ENCODE measurements around the gene MRPL14.

DNA sequence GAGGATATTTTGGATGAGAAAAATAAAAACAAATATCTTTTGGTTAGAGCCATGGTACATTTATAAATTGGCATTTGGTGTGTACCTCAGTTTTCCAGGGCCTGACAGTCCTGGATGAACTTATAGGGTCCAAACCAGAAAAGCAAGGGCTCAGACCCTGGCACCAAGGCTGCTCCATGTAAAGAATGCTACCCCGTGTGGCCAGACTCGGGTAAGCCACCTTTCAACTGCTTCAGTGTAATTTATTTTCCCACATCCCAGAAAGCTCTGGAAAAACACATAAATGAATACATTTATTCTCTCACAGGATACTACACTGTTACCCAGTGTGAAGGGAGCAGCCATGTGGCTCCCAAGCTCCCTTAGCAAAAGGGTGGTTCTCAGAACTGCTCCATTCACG, 13.8 kb downstream of the MRPL14 start:
- TF ChIP-seq, protein P1, sequence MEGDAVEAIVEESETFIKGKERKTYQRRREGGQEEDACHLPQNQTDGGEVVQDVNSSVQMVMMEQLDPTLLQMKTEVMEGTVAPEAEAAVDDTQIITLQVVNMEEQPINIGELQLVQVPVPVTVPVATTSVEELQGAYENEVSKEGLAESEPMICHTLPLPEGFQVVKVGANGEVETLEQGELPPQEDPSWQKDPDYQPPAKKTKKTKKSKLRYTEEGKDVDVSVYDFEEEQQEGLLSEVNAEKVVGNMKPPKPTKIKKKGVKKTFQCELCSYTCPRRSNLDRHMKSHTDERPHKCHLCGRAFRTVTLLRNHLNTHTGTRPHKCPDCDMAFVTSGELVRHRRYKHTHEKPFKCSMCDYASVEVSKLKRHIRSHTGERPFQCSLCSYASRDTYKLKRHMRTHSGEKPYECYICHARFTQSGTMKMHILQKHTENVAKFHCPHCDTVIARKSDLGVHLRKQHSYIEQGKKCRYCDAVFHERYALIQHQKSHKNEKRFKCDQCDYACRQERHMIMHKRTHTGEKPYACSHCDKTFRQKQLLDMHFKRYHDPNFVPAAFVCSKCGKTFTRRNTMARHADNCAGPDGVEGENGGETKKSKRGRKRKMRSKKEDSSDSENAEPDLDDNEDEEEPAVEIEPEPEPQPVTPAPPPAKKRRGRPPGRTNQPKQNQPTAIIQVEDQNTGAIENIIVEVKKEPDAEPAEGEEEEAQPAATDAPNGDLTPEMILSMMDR (conservative IDR thresholded peaks at IDR 0.05; ENCODE audit: low read length), result 0 out of 2 replicates have a peak, but pooled peaks have one; percentile 35
- no peak for TF ChIP-seq EZH2phosphoT487 (IDR thresholded peaks at IDR 0.05; ENCODE audit: borderline replicate concordance)
